Right lobe of liver (tissue), 4 donors: ENCODE data around the gene MACF1.

ENCODE experiments used
- POLR2A ChIP-seq: fragments of 450-650 bp; IDR thresholded peaks from one replicate; pipeline ENCODE4 v1.6.1; 2017; ENCODE audit warnings: antibody characterized with exemption, mild to moderate bottlenecking
- TF ChIP-seq, protein P1 (sequence below), 4 donors: fragments of 200-600 bp in 3 of 4; fragments of 450-650 bp in 1 of 4; IDR thresholded peaks; one replicate each; pipeline versions ENCODE4 v1.5.1 to v1.8.0; 2016 to 2022; ENCODE audit warnings: antibody characterized with exemption in 4 of 4, mild to moderate bottlenecking in 2 of 4
- donor health status: DM: no; HTN: no; CAD: no.
- donor health status: DM: no; HTN: no; CAD: no.
- donor health status: DM: no; HTN: yes; CAD: no.

DNA sequence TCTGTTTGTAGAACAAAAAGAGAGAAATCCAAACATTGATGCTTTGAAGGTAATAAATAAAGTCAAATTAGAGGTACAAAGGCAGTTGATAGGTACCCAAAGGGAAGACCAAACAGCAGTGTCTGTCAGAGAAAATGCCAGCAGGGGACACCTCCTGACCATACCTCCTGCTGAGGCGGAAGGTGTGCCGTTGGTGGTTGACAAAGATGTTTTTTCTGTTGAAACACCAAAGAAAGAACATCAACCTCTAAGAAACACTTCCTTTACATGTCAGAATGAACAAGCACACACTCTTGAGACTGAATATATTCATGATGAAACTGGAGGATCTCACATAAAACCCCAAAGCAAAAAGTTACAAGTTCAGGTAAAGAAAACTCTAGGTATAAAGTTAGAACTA lies 128.3 kb downstream of the MACF1 start:
- TF ChIP-seq POLR2A, result no peak
- TF ChIP-seq, protein P1, sequence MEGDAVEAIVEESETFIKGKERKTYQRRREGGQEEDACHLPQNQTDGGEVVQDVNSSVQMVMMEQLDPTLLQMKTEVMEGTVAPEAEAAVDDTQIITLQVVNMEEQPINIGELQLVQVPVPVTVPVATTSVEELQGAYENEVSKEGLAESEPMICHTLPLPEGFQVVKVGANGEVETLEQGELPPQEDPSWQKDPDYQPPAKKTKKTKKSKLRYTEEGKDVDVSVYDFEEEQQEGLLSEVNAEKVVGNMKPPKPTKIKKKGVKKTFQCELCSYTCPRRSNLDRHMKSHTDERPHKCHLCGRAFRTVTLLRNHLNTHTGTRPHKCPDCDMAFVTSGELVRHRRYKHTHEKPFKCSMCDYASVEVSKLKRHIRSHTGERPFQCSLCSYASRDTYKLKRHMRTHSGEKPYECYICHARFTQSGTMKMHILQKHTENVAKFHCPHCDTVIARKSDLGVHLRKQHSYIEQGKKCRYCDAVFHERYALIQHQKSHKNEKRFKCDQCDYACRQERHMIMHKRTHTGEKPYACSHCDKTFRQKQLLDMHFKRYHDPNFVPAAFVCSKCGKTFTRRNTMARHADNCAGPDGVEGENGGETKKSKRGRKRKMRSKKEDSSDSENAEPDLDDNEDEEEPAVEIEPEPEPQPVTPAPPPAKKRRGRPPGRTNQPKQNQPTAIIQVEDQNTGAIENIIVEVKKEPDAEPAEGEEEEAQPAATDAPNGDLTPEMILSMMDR (IDR thresholded peaks at IDR 0.05), result no peak
